ENCODE data around the gene MAD1L1.

MAD1L1 gene

DNA sequence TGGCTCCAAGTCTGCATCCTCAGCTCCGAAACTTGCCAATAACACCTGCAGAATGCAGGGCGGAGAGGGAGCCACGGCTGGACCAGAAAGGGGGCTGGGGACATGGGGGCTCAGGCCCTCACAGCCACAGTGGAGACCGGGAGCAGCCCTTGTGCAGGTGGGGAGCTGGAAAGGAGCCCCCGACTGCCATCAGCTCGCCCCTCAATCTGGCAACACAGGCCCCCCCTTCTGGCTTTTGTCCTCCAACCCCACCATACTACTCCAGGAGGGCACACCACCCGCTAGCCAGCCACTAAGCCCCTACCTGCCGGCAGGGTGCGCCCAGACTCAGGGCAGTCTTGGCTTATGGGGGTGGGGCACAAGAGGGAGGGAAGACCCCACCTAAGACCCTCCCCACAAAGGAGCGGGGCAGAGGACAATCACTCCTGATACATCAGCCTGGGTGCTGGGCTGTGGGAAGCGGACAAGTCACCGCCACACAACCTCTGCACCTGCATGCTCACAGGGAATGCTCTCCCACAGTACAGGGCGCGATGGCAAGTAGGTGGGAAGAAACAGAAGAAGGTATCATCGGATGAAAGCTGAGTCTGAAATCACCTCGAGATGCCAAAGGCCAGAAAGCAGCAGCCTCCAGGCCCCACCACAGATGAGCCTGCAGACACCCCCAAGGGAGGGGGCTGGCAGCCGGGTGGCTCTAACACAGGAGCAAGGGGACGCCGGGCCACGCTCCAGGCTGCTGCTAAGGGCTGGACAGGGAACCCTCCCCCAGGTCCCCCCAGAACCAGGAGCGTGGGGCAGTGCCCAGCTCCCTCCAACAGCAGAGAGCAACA, 297.4 kb downstream of the MAD1L1 start:
- TF ChIP-seq, protein P1, sequence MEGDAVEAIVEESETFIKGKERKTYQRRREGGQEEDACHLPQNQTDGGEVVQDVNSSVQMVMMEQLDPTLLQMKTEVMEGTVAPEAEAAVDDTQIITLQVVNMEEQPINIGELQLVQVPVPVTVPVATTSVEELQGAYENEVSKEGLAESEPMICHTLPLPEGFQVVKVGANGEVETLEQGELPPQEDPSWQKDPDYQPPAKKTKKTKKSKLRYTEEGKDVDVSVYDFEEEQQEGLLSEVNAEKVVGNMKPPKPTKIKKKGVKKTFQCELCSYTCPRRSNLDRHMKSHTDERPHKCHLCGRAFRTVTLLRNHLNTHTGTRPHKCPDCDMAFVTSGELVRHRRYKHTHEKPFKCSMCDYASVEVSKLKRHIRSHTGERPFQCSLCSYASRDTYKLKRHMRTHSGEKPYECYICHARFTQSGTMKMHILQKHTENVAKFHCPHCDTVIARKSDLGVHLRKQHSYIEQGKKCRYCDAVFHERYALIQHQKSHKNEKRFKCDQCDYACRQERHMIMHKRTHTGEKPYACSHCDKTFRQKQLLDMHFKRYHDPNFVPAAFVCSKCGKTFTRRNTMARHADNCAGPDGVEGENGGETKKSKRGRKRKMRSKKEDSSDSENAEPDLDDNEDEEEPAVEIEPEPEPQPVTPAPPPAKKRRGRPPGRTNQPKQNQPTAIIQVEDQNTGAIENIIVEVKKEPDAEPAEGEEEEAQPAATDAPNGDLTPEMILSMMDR (IDR thresholded peaks at IDR 0.05; ENCODE audit: low read depth, low read length, missing control alignments), result no peak
- H3K4me3 ChIP-seq (replicated peaks; ENCODE audit: low read depth, low read length), result no peak overlapping the region
- DNase-seq (ENCODE audit: extremely low read depth, low read depth), result no peak

DNA sequence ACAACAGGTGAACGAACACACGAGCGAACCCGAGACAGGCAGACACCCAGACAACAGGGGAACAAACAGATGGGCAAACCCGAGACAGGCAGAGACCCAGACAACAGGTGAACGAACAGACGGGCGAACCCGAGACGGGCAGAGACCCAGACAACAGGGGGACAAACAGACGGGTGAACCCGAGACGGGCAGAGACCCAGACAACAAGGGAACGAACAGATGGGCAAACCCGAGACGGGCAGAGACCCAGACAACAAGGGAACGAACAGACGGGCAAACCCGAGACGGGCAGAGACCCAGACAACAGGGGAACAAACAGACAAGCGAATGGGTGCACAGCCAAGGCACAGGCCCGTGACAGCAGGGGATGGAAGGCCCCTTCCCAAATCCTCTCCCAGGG, 298.0 kb downstream of the MAD1L1 start:
- no peak for DNase-seq (ENCODE audit: extremely low read depth, low read depth)
- TF ChIP-seq, protein P1 (IDR thresholded peaks at IDR 0.05; ENCODE audit: low read depth, low read length, missing control alignments), result no peak
- no peak overlapping the region for H3K4me3 ChIP-seq (replicated peaks; ENCODE audit: low read depth, low read length)

DNA sequence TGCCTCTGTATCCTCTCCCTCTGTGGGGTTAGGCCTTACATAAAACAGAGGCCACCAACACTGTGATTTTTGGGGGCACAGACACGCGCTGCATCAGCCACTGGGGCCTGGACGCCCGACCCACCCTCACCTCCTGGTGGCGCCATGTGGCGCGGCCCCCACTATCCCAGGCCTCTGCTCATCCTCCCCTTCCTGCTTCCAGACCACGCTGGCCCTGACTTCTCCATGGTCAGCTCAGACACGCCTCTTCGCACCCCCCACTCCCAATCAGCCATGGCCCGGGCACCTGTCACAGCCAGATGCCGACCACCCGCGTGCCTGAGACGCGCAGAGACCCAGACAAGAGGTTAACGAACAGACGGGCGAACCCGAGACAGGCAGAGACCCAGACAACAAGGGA, 298.7 kb downstream of the MAD1L1 start:
- TF ChIP-seq, protein P1 (IDR thresholded peaks at IDR 0.05; ENCODE audit: low read depth, low read length, missing control alignments), result no peak
- no peak for DNase-seq (ENCODE audit: extremely low read depth, low read depth)
- H3K4me3 ChIP-seq (replicated peaks; ENCODE audit: low read depth, low read length), result no peak overlapping the region

GRCh38 chr7:1933066-1933750, 299.5 kb downstream of the MAD1L1 start:
- no peak overlapping the region for H3K4me3 ChIP-seq (replicated peaks; ENCODE audit: low read depth, low read length)
- no peak for DNase-seq (ENCODE audit: extremely low read depth, low read depth)
- TF ChIP-seq, protein P1 (IDR thresholded peaks at IDR 0.05; ENCODE audit: low read depth, low read length, missing control alignments), result no peak

- no peak for DNase-seq (ENCODE audit: extremely low read depth, low read depth)
- no peak overlapping the region for H3K4me3 ChIP-seq (replicated peaks; ENCODE audit: low read depth, low read length)
- TF ChIP-seq, protein P1 (IDR thresholded peaks at IDR 0.05; ENCODE audit: low read depth, low read length, missing control alignments), result no peak
Measured at GRCh38 chr7:1931951-1932270, 300.8 kb downstream of the MAD1L1 start.

- no peak overlapping the region for H3K4me3 ChIP-seq (replicated peaks; ENCODE audit: low read depth, low read length)
- no peak for DNase-seq (ENCODE audit: extremely low read depth, low read depth)
- TF ChIP-seq, protein P1 (IDR thresholded peaks at IDR 0.05; ENCODE audit: low read depth, low read length, missing control alignments), result no peak
Measured at GRCh38 chr7:1931256-1931950, 301.3 kb downstream of the MAD1L1 start.

Measured in HFF-Myc (cell line).